Fibroblast of pulmonary artery (primary cell): ENCODE measurements around the gene STK11IP.

Experiments used
- DNase-seq: peaks from one replicate; pipeline ENCODE4 v3.0.0-alpha.2; 2010; ENCODE audit warnings: low read depth
- H3K4me3 ChIP-seq: replicated peaks from 2 replicates; pipeline ENCODE4 v1.5.1; 2011; ENCODE audit warnings: low read depth, mild to moderate bottlenecking, control low read depth, low read length, moderate library complexity
- CTCF ChIP-seq: IDR thresholded peaks from 2 replicates; pipeline ENCODE4 v1.5.1; 2011; ENCODE audit warnings: mild to moderate bottlenecking, control low read depth, low read length, inconsistent platforms; ENCODE audit errors: missing control alignments

The STK11IP gene

GRCh38 chr2:219614076-219614860, 16.6 kb downstream of the STK11IP start:
- no peak overlapping the region for H3K4me3 ChIP-seq
- no peak for DNase-seq
- no peak for TF ChIP-seq CTCF

- H3K4me3 ChIP-seq, result no peak overlapping the region
- TF ChIP-seq CTCF, result no peak
- no peak for DNase-seq
These were observed 17.4 kb downstream of the STK11IP start for GRCh38 chr2:219615036-219615435.

GRCh38 chr2:219615894-219616293, 18.2 kb downstream of the STK11IP start:
- no peak overlapping the region for H3K4me3 ChIP-seq
- no peak for TF ChIP-seq CTCF
- DNase-seq, result no peak

- no peak for DNase-seq
- H3K4me3 ChIP-seq, result no peak overlapping the region
- TF ChIP-seq CTCF, result no peak
These were observed 18.9 kb downstream of the STK11IP start for GRCh38 chr2:219616550-219616949.

DNA sequence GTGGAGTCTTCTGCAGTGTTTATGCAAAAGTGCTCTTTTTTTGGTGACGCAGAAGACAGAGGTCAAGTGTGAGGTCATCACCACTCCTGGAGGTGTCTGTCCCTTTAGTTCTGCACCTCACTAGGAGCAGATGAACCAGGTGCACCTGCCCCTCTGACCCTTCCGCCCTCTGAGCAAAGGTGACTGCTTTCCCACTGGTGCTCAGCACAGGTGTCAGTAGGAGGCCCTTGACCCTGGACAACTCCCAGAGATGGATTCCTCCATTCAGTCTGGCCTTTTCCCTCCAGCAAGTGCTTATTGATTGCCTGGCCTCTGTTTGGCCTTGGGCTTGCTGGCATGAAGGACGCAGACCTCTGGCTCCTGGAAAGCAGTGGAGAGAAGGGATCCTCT, 21.1 kb downstream of the STK11IP start:
- no peak for DNase-seq
- no peak for TF ChIP-seq CTCF
- H3K4me3 ChIP-seq, result no peak overlapping the region

DNA sequence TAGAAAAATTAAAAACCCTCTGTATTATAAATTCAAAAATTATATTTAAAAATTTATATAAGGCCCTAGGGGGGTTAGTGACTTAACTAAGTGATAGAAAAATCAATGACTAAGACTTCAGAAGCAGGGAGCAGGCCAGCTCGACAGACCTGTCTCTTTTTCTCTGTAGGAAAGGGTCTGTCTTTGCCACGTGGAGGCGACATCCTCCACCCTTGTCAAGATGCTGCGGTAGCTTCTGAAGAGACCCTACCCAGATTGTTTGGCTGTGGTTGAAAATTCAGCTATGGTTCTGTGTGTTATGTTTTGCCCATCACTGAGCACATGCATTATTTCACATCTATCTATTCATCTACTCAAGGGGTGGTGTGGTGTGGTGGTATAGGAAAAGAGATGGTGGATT, 21.6 kb downstream of the STK11IP start:
- H3K4me3 ChIP-seq, result no peak overlapping the region
- DNase-seq, result no peak
- TF ChIP-seq CTCF, result no peak

GRCh38 chr2:219620546-219620945, 22.9 kb downstream of the STK11IP start:
- no peak for DNase-seq
- no peak overlapping the region for H3K4me3 ChIP-seq
- TF ChIP-seq CTCF, result no peak
